Astrocyte (in vitro differentiated cells and primary cell): ENCODE measurements around the gene TUBG2. TPM values are rescaled to one million over a fixed set of nuclear protein-coding genes. Genes with fewer than 3 reads are reported as not detected.
"Not testable (repeated sequence)": the region's sequence is repeated elsewhere in the genome, so short reads cannot be mapped to it uniquely, and the experiment has no call there.

ENCODE experiments used
- DNase-seq: peaks from one replicate; pipeline ENCODE4 v3.0.0-alpha.2; 2010; ENCODE audit warnings: low read depth
- FAIRE-seq: peaks from 2 replicates; lab custom pipeline; 2011; peaks lifted over from hg19 to GRCh38; lab: Jason Lieb, UNC
- H2AFZ ChIP-seq: 2 replicates; pipeline ENCODE4 v1.6.0; 2012; ENCODE audit warnings: low read depth, low read length, inconsistent platforms
- H3K27ac ChIP-seq: 2 replicates; pipeline ENCODE4 v1.5.1; 2011; ENCODE audit warnings: low read depth, low read length, inconsistent platforms
- H3K27me3 ChIP-seq: 2 replicates; pipeline ENCODE4 v1.6.0; 2011; ENCODE audit warnings: low read length, inconsistent platforms; ENCODE audit not compliant: insufficient read depth
- H3K36me3 ChIP-seq: 2 replicates; pipeline ENCODE4 v1.5.1; 2011; ENCODE audit warnings: low read length, inconsistent platforms; ENCODE audit not compliant: insufficient read depth
- H3K4me1 ChIP-seq: 2 replicates; pipeline ENCODE4 v1.5.1; 2011; ENCODE audit warnings: low read length, inconsistent platforms; ENCODE audit not compliant: insufficient read depth
- H3K4me2 ChIP-seq: 2 replicates; pipeline ENCODE4 v1.6.0; 2012; ENCODE audit warnings: low read length, inconsistent platforms
- H3K4me3 ChIP-seq: 2 replicates; pipeline ENCODE4 v1.5.1; 2011; ENCODE audit warnings: low read depth, mild to moderate bottlenecking, low read length, inconsistent platforms; ENCODE audit not compliant: insufficient read depth
- H3K79me2 ChIP-seq: 2 replicates; pipeline ENCODE4 v1.6.0; 2012; ENCODE audit warnings: mild to moderate bottlenecking, low read length, inconsistent platforms; ENCODE audit not compliant: insufficient read depth
- H3K9ac ChIP-seq: 2 replicates; pipeline ENCODE4 v1.6.0; 2012; ENCODE audit warnings: mild to moderate bottlenecking, low read length, inconsistent platforms
- H3K9me3 ChIP-seq: 2 replicates; pipeline ENCODE4 v1.5.1; 2012; ENCODE audit warnings: low read depth, mild to moderate bottlenecking, low read length, inconsistent platforms; ENCODE audit not compliant: insufficient read depth
- H4K20me1 ChIP-seq: 2 replicates; pipeline ENCODE4 v1.6.0; 2012; ENCODE audit warnings: low read length, inconsistent platforms; ENCODE audit not compliant: insufficient read depth
- H3K27ac Mint-ChIP-seq: one replicate; pipeline ENCODE4 v1.8.0; 2021; ENCODE audit warnings: mild to moderate bottlenecking, mixed read lengths; ENCODE audit not compliant: unreplicated experiment
- H3K27me3 Mint-ChIP-seq: one replicate; pipeline ENCODE4 v1.8.0; 2021; ENCODE audit warnings: low read depth, mixed read lengths; ENCODE audit not compliant: unreplicated experiment
- H3K36me3 Mint-ChIP-seq: one replicate; pipeline ENCODE4 v1.8.0; 2021; ENCODE audit warnings: low read depth, mixed read lengths; ENCODE audit not compliant: unreplicated experiment
- H3K4me1 Mint-ChIP-seq: one replicate; pipeline ENCODE4 v1.8.0; 2021; ENCODE audit warnings: low read depth, mixed read lengths; ENCODE audit not compliant: unreplicated experiment
- H3K4me3 Mint-ChIP-seq: one replicate; pipeline ENCODE4 v1.8.0; 2021; ENCODE audit warnings: mild to moderate bottlenecking, moderate library complexity, mixed read lengths; ENCODE audit not compliant: unreplicated experiment
- H3K9me3 Mint-ChIP-seq: one replicate; pipeline ENCODE4 v1.8.0; 2021; ENCODE audit warnings: mild to moderate bottlenecking, mixed read lengths; ENCODE audit not compliant: unreplicated experiment
- CTCF ChIP-seq: IDR thresholded peaks from 2 replicates; pipeline ENCODE4 v1.5.1; 2011; ENCODE audit warnings: low read depth, mild to moderate bottlenecking, inconsistent platforms, low read length, moderate library complexity; ENCODE audit not compliant: insufficient read depth
- EZH2 ChIP-seq: IDR thresholded peaks from 2 replicates; pipeline ENCODE4 v1.6.1; 2012; ENCODE audit warnings: mild to moderate bottlenecking, low read length, inconsistent platforms; ENCODE audit not compliant: insufficient read depth
- total RNA-seq: library from RNA; stranded (reverse); gene quantifications from 2 replicates; pipeline ENCODE4 v1.2.1, GENCODE V29; 2021

The TUBG2 gene
- total RNA-seq, 1 donor from 2014 or later, result 14.4 TPM

- H3K27ac ChIP-seq, result no peak overlapping the region
- no peak overlapping the region for H3K9ac ChIP-seq
- Mint-ChIP-seq H3K4me1 (peaks cover 15% of the 10 kb centered on the region), H3K27me3 (no peaks in the 10 kb centered on the region), H3K27ac (no peak overlapping the region), H3K4me3 (no peak overlapping the region), H3K9me3 (no peaks in the 10 kb centered on the region), H3K36me3 (peaks cover 34% of the 10 kb centered on the region)
- H4K20me1 ChIP-seq, result peaks cover 31% of the 10 kb centered on the region
- no peak overlapping the region for H3K4me3 ChIP-seq
- H3K4me1 ChIP-seq, result peaks cover 17% of the 10 kb centered on the region
- no peaks in the 10 kb centered on the region for H3K27me3 ChIP-seq
- no peak for FAIRE-seq
- H3K36me3 ChIP-seq, result peaks cover 12% of the 10 kb centered on the region
- H3K9me3 ChIP-seq, result no peaks in the 10 kb centered on the region
- TF ChIP-seq EZH2 (no peak), CTCF (no peak)
- no peaks in the 10 kb centered on the region for H3K79me2 ChIP-seq
- H2AFZ ChIP-seq, result no peak overlapping the region
- no peak overlapping the region for H3K4me2 ChIP-seq
- no peak for DNase-seq
Measured at GRCh38 chr17:42665581-42666001, 6.5 kb downstream of the TUBG2 start.

- not testable (repeated sequence) for H3K27me3 Mint-ChIP-seq, H3K4me3 Mint-ChIP-seq, H3K9ac ChIP-seq, H2AFZ ChIP-seq, DNase-seq, FAIRE-seq, H3K27me3 ChIP-seq, H3K4me3 ChIP-seq, H3K79me2 ChIP-seq, H3K4me2 ChIP-seq, H3K9me3 Mint-ChIP-seq, H3K27ac Mint-ChIP-seq, H3K9me3 ChIP-seq, H3K27ac ChIP-seq
- H3K36me3 Mint-ChIP-seq, result peaks cover 36% of the 10 kb centered on the region
- H4K20me1 ChIP-seq, result peaks cover 34% of the 10 kb centered on the region
- H3K36me3 ChIP-seq, result peaks cover 12% of the 10 kb centered on the region
- peaks cover 12% of the 10 kb centered on the region for H3K4me1 ChIP-seq
- H3K4me1 Mint-ChIP-seq, result peaks cover 14% of the 10 kb centered on the region
Measured at GRCh38 chr17:42666126-42666525, 7.0 kb downstream of the TUBG2 start.

- no peaks in the 10 kb centered on the region for H3K9me3 ChIP-seq
- peaks cover 46% of the 10 kb centered on the region for H4K20me1 ChIP-seq
- H3K36me3 Mint-ChIP-seq, result peaks cover 40% of the 10 kb centered on the region
- TF ChIP-seq EZH2 (no peak), CTCF (no peak)
- no peaks in the 10 kb centered on the region for H3K9me3 Mint-ChIP-seq
- no peak overlapping the region for H2AFZ ChIP-seq
- H3K79me2 ChIP-seq, result no peaks in the 10 kb centered on the region
- H3K4me1 Mint-ChIP-seq, result peaks cover 14% of the 10 kb centered on the region
- peak overlapping the region; percentile 34 for H3K27ac Mint-ChIP-seq
- peaks cover 12% of the 10 kb centered on the region for H3K4me1 ChIP-seq
- H3K27ac ChIP-seq, result no peak overlapping the region
- no peak overlapping the region for H3K4me3 ChIP-seq
- no peak overlapping the region for H3K9ac ChIP-seq
- peaks cover 6% of the 10 kb centered on the region for H3K27me3 Mint-ChIP-seq
- peak overlapping the region; percentile 1 for H3K4me2 ChIP-seq
- H3K36me3 ChIP-seq, result peaks cover 12% of the 10 kb centered on the region
- no peak overlapping the region for H3K4me3 Mint-ChIP-seq
- FAIRE-seq (peak; percentile 54), DNase-seq (peak; percentile 71)
- no peaks in the 10 kb centered on the region for H3K27me3 ChIP-seq
Measured at GRCh38 chr17:42667088-42667951, 8.2 kb downstream of the TUBG2 start.
